ENCODE data around the gene ARF4. TPM values are rescaled to one million over a fixed set of nuclear protein-coding genes. Genes with fewer than 3 reads are reported as not detected.

The ARF4 gene
- total and polyA plus RNA-seq, 5 experiments from 2014 or later, result 43.6 to 116 (median 112) TPM

GRCh38 chr3:57600195-57600594 lies 3.1 kb upstream of the ARF4 start:
- no peak overlapping the region for H3K4me3 Mint-ChIP-seq

DNA sequence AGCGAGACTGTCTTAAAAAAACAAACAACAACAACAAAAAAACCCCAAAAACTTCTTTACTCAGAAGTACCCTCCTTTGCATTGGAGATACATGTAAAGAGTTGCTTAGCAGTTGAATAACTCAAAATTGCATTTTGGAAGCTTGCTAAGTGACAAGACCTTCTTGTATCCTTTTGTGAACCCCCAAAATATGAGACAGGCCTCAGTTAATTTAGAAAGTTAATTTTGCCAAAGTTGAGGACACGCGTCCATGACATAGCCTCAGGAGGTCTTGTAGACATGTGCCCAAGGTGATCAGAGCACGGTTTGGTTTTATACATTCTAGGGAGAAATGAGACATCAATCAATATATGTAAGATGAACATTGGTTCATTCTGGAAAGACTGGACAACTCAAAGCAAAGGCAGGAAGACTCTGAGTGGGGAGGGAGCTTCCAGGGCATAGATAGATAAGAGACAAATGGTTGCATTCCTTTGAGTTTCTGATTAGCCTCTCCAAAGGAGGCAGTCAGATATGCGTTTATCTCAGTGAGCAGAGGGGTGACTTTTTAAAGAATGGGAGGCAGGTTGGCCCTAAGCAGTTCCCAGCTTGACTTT lies 1.7 kb upstream of the ARF4 start:
- no peaks in the 10 kb centered on the region for H3K9me3 Mint-ChIP-seq
- peaks cover 0 to 13% (median 2%) of the 10 kb centered on the region in 3 donors for H3K36me3 Mint-ChIP-seq
- POLR2A ChIA-PET, result interaction anchor here (0.7 to 5.2 kb wide), 4 partner anchors 42 to 708 kb away, joined by 3 to 73 read pairs (median 14); partner anchors contain the start of genes HTD2, PDE12 and SLMAP
- ATAC-seq, result no peak
- DNase-seq, result no peak
- H3K4me1 Mint-ChIP-seq, result peaks cover 20 to 47% (median 43%) of the 10 kb centered on the region in 4 donors
- peak overlapping the region; percentile 96 to 99 (median 98) for H3K4me3 Mint-ChIP-seq
- peak overlapping the region; percentile 97 to 100 (median 99) for H3K27ac Mint-ChIP-seq
- H3K27me3 Mint-ChIP-seq, result no peaks in the 10 kb centered on the region

More at GRCh38 chr3:57600195-57600594, 3.1 kb upstream of the ARF4 start:
- Mint-ChIP-seq H3K4me1 (peaks cover 19 to 35% (median 31%) of the 10 kb centered on the region in 4 donors), H3K36me3 (peaks cover 1 to 12% (median 7%) of the 10 kb centered on the region in 3 donors), H3K27ac (peak overlapping the region in 6 of 10 donors; percentile 48 to 99 (median 67)), H3K9me3 (peaks cover 0 to 3% (median 0%) of the 10 kb centered on the region in 9 donors), H3K27me3 (no peaks in the 10 kb centered on the region)
- ATAC-seq, result no peak
- POLR2A ChIA-PET, result interaction anchor here (0.6 to 5.2 kb wide), 6 partner anchors 29 to 194 kb away, joined by 3 to 73 read pairs (median 4); partner anchors contain the start of genes PDE12 and SLMAP
- no peak for DNase-seq

GRCh38 chr3:57596495-57597126 lies 533 bp downstream of the ARF4 start:
- peaks cover 19 to 63% (median 58%) of the 10 kb centered on the region in 4 donors for H3K4me1 Mint-ChIP-seq
- peak overlapping the region; percentile 97 to 100 (median 99) for H3K27ac Mint-ChIP-seq
- no peaks in the 10 kb centered on the region for H3K9me3 Mint-ChIP-seq
- H3K4me3 Mint-ChIP-seq, result peak overlapping the region; percentile 96 to 99 (median 98)
- no peaks in the 10 kb centered on the region for H3K27me3 Mint-ChIP-seq
- H3K36me3 Mint-ChIP-seq, result peaks cover 0 to 17% (median 0%) of the 10 kb centered on the region in 3 donors
- DNase-seq (peak; percentile 36 to 69 (median 46)), ATAC-seq (no peak)
- POLR2A ChIA-PET, result interaction anchor here (0.6 to 5.2 kb wide), 11 partner anchors 10 to 1040 kb away, joined by 3 to 73 read pairs (median 4); partner anchors contain the start of genes CCDC66, DENND6A, PDE12 and SLMAP

GRCh38 chr3:57594576-57594975 lies 2.6 kb downstream of the ARF4 start:
- POLR2A ChIA-PET, result interaction anchor here (0.7 to 1.6 kb wide), 3 partner anchors 23 to 39 kb away, joined by 3 to 8 read pairs (median 4); partner anchors contain the start of gene PDE12
- no peak for DNase-seq
- H3K27me3 Mint-ChIP-seq, result no peaks in the 10 kb centered on the region
- H3K4me3 Mint-ChIP-seq, result peak overlapping the region in 9 of 10 donors; percentile 55 to 99 (median 97)
- peaks cover 0 to 25% (median 0%) of the 10 kb centered on the region in 3 donors for H3K36me3 Mint-ChIP-seq
- H3K9me3 Mint-ChIP-seq, result no peaks in the 10 kb centered on the region
- H3K27ac Mint-ChIP-seq, result peak overlapping the region in 8 of 10 donors; percentile 9 to 99 (median 56)
- no peak for ATAC-seq
- peaks cover 19 to 68% (median 61%) of the 10 kb centered on the region in 4 donors for H3K4me1 Mint-ChIP-seq

DNA sequence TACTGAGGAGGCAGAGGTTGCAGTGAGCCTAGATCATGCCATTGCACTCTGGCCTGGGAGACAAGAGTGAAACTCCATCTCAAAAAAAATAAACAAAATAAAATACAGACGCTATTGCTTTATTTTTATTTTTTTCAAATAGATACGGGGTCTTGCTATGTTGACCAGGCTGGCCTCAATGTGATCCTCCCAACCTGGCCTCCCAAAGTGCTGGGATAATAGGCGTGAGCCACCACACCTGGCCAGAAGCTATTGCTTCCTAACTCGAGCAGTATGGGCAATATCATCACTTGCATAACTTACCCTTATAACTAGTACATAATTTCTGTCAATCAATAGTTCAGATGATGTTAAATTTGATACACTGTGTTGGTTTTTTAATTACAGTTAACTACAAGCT lies 3.0 kb downstream of the ARF4 start:
- ATAC-seq, result no peak

DNA sequence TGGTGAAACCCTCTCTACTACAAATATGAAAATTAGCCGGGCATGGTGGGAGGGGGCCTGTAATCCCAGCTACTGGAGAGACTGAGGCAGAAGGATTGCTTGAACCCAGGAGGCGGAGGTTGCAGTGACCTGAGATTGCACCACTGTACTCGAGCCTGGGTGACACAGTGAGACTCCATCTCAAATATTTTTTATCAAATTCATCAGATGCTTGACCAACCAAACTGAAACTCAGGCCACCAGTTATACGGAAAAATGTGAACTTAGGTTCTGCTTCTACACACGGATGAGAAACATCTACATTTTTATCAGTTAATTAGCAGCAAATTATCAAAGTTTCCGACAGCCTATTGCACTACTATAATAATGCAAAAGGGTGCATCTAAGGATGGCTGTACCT lies 4.8 kb downstream of the ARF4 start:
- ATAC-seq, result no peak
- Mint-ChIP-seq H3K27ac (peak overlapping the region in 3 of 10 donors; percentile 24 to 60 (median 34)), H3K9me3 (no peaks in the 10 kb centered on the region), H3K4me1 (peaks cover 8 to 61% (median 51%) of the 10 kb centered on the region in 4 donors), H3K4me3 (peak overlapping the region in 1 of 10 donors; percentile 10), H3K36me3 (peaks cover 0 to 28% (median 0%) of the 10 kb centered on the region in 3 donors), H3K27me3 (no peaks in the 10 kb centered on the region)
- no peak for DNase-seq
- POLR2A ChIA-PET, result interaction anchor here (0.8 kb wide), 1 partner anchor 35 kb away, joined by 3 read pairs; no protein-coding TSS in a partner anchor

More for the DNA sequence above, 3.0 kb downstream of the ARF4 start:
- no peaks in the 10 kb centered on the region for H3K9me3 Mint-ChIP-seq
- H3K27me3 Mint-ChIP-seq, result no peaks in the 10 kb centered on the region
- H3K27ac Mint-ChIP-seq, result peak overlapping the region in 6 of 10 donors; percentile 5 to 99 (median 52)
- H3K4me3 Mint-ChIP-seq, result peak overlapping the region in 6 of 10 donors; percentile 22 to 98 (median 96)
- H3K4me1 Mint-ChIP-seq, result peaks cover 16 to 64% (median 57%) of the 10 kb centered on the region in 4 donors
- POLR2A ChIA-PET, result interaction anchor here (0.7 to 1.6 kb wide), 3 partner anchors 23 to 39 kb away, joined by 3 to 8 read pairs (median 4); partner anchors contain the start of gene PDE12
- H3K36me3 Mint-ChIP-seq, result peaks cover 0 to 25% (median 0%) of the 10 kb centered on the region in 3 donors
- DNase-seq, result no peak

GRCh38 chr3:57587905-57588304 lies 9.2 kb downstream of the ARF4 start:
- ATAC-seq (no peak), DNase-seq (no peak)
- no peaks in the 10 kb centered on the region for H3K27me3 Mint-ChIP-seq
- POLR2A ChIA-PET, result no interaction called here
- H3K4me1 Mint-ChIP-seq, result peaks cover 4 to 58% (median 42%) of the 10 kb centered on the region in 4 donors
- peaks cover 0 to 44% (median 0%) of the 10 kb centered on the region in 3 donors for H3K36me3 Mint-ChIP-seq
- no peak overlapping the region for H3K4me3 Mint-ChIP-seq
- H3K9me3 Mint-ChIP-seq, result no peaks in the 10 kb centered on the region
- peak overlapping the region in 3 of 10 donors; percentile 1 to 49 (median 34) for H3K27ac Mint-ChIP-seq

DNA sequence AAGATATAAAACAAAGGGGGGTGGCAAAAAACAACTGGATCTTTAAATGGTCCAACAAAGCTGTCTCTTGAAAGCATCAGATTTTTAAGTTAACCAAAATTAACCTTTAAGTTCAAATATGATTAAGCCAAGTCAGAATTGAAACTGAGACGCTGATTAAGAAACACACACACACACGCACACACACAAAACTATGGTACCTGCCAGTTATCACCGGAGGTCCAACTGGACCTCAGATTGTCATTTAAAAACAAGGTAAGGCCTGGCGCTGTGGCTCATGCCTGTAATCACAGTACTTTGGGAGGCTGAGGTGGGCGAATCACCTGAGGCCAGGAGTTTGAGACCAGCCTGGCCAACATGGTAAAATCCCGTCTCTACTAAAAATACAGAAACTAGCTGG lies 10.4 kb downstream of the ARF4 start:
- no peak for ATAC-seq
- peaks cover 0 to 41% (median 0%) of the 10 kb centered on the region in 3 donors for H3K36me3 Mint-ChIP-seq
- H3K9me3 Mint-ChIP-seq, result no peaks in the 10 kb centered on the region
- peak overlapping the region in 3 of 10 donors; percentile 35 to 52 (median 51) for H3K27ac Mint-ChIP-seq
- no peak for DNase-seq
- POLR2A ChIA-PET, result interaction anchor here (0.7 to 1.1 kb wide), 2 partner anchors 11 to 106 kb away, joined by 3 to 5 read pairs; partner anchors contain the start of gene ARF4
- no peak overlapping the region for H3K4me3 Mint-ChIP-seq
- no peaks in the 10 kb centered on the region for H3K27me3 Mint-ChIP-seq
- peaks cover 3 to 50% (median 35%) of the 10 kb centered on the region in 4 donors for H3K4me1 Mint-ChIP-seq

DNA sequence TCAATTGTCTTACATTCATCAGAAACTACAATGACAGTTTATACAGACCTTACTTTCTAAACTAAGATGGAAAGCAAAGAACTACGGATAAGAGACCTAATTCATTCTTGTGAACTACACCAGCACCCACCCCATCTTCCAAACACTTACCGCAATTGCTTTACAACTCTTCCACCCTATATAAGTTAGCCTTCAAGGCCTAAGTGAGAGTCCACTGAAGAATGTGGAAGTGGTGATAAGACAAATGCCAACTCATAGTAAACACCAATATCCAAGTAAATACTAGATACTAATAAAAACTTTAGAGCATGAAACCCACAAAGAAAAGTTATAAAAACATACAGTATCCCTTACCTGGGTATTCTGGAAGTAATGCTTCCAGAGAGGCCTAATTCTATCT lies 13.6 kb downstream of the ARF4 start:
- POLR2A ChIA-PET, result no interaction called here
- Mint-ChIP-seq H3K27me3 (no peaks in the 10 kb centered on the region), H3K27ac (peak overlapping the region in 1 of 10 donors; percentile 2), H3K9me3 (no peaks in the 10 kb centered on the region), H3K4me1 (peaks cover 3 to 38% (median 28%) of the 10 kb centered on the region in 4 donors), H3K4me3 (no peak overlapping the region), H3K36me3 (peaks cover 0 to 52% (median 3%) of the 10 kb centered on the region in 3 donors)
- no peak for DNase-seq
- no peak for ATAC-seq

- Mint-ChIP-seq H3K36me3 (peaks cover 0 to 57% (median 3%) of the 10 kb centered on the region in 3 donors), H3K9me3 (no peaks in the 10 kb centered on the region), H3K4me1 (peaks cover 3 to 35% (median 26%) of the 10 kb centered on the region in 4 donors), H3K27me3 (no peaks in the 10 kb centered on the region), H3K27ac (peak overlapping the region in 2 of 10 donors; percentile 22 to 50), H3K4me3 (no peak overlapping the region)
- POLR2A ChIA-PET, result interaction anchor here (1.0 kb wide), 1 partner anchor 43 kb away, joined by 3 read pairs; no protein-coding TSS in a partner anchor
- DNase-seq (peak in 1 of 10 donors; percentile 20), ATAC-seq (peak; percentile 47 to 71)
Observed at GRCh38 chr3:57582474-57583168, 14.5 kb downstream of the ARF4 start.

DNA sequence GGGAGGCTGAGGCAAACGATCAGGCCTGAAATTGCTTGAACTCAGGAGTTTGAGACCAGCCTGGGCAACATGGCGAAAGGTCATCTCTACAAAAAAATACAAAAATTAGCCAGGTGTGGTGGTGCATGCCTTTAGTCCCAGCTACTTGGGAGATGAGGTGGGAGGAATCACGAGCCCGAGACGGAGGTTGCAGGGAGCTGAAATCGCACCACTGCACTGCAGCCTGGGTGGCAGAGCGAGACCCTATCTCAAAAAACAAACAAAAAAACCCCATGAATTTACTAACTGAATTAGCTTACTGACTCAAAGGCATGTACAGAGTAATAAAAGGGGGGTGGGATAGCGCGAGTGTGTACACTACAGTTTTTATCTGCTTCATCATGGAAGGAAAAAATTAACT lies 19.3 kb downstream of the ARF4 start:
- H3K4me3 Mint-ChIP-seq, result peak overlapping the region in 1 of 10 donors; percentile 14
- H3K27me3 Mint-ChIP-seq, result no peaks in the 10 kb centered on the region
- ATAC-seq, result no peak
- no peak for DNase-seq
- H3K9me3 Mint-ChIP-seq, result no peaks in the 10 kb centered on the region
- peaks cover 6 to 19% (median 8%) of the 10 kb centered on the region in 4 donors for H3K4me1 Mint-ChIP-seq
- H3K27ac Mint-ChIP-seq, result peak overlapping the region in 7 of 10 donors; percentile 10 to 83 (median 60)
- peaks cover 0 to 81% (median 10%) of the 10 kb centered on the region in 3 donors for H3K36me3 Mint-ChIP-seq
- POLR2A ChIA-PET, result interaction anchor here (1.5 kb wide), 1 partner anchor 21 kb away, joined by 5 read pairs; the partner anchor contains the start of gene PDE12

Data from naive thymus-derived CD8-positive, alpha-beta T cell (primary cell).